Measurements from ENCODE around the gene ARHGAP29.
"Not testable (repeated sequence)": the region's sequence is repeated elsewhere in the genome, so short reads cannot be mapped to it uniquely, and the experiment has no call there.

Gene ARHGAP29

DNA sequence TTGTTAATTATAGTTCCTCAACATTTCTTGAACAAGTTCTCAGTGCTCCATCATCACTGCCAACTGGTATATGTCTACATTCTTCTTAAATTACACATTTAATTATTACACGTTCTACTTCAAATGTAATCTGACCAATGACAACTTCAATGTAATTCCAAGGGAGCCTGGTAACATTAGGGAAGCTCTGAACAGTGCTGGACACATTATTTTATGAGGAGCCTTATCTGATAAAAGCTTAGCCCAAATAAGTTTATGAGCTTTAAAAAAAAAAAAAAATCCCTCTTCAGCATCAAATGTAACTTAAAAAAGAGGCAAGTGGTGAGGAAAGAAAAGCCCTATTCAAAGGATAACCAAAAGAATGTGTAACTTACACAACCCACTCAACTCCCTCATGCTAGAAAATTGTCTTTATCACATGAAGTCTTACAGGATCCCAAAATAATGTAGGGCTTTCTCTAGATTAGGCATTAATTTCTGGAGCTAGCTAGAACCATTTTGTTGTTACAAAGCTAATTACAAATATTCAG lies 81.2 kb downstream of the ARHGAP29 start:
- TF ChIP-seq, protein P1, sequence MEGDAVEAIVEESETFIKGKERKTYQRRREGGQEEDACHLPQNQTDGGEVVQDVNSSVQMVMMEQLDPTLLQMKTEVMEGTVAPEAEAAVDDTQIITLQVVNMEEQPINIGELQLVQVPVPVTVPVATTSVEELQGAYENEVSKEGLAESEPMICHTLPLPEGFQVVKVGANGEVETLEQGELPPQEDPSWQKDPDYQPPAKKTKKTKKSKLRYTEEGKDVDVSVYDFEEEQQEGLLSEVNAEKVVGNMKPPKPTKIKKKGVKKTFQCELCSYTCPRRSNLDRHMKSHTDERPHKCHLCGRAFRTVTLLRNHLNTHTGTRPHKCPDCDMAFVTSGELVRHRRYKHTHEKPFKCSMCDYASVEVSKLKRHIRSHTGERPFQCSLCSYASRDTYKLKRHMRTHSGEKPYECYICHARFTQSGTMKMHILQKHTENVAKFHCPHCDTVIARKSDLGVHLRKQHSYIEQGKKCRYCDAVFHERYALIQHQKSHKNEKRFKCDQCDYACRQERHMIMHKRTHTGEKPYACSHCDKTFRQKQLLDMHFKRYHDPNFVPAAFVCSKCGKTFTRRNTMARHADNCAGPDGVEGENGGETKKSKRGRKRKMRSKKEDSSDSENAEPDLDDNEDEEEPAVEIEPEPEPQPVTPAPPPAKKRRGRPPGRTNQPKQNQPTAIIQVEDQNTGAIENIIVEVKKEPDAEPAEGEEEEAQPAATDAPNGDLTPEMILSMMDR (IDR thresholded peaks at IDR 0.05; ENCODE audit: low read depth, low read length): no peak
- no peak for DNase-seq (ENCODE audit: extremely low read depth, low read depth)

DNA sequence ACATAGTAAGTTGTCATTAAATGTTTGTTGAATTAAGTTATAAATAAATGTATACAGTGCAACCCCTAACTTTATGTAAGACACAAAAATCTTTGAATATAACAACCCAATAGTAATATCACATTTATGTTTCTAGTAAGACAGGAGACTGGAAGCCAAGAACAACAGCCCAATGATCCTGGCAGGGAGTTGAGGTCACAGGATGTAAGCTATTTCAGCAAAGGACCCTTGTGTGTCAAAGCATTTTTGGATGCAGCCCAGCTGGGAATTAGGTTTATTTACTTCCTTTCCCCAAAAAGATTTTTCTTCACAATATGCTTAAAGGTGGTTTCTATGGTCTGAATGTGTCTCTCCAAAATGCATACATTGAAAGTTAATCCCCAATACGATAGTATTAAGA lies 82.4 kb downstream of the ARHGAP29 start:
- TF ChIP-seq, protein P1 (IDR thresholded peaks at IDR 0.05; ENCODE audit: low read depth, low read length): no peak
- DNase-seq (ENCODE audit: extremely low read depth, low read depth): no peak

DNA sequence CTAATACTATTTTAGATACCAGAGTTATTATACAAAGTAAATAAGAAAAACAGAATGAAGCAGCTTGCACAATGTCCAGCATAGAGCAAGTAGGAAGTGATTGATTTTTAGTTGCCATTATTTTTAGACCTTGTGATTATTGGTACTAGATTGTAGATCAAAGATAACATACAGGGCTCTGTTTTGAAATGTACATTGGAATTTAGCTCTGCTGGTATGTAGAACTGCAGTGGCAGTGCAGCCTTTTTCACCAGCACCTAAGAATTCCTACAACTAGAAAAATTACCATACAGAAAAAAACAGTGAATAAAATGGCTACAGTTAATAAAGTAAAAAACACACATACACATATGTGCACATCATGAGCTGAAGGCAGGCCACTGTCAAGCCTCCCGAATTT lies 84.3 kb downstream of the ARHGAP29 start:
- no peak for DNase-seq (ENCODE audit: extremely low read depth, low read depth)
- TF ChIP-seq, protein P1 (IDR thresholded peaks at IDR 0.05; ENCODE audit: low read depth, low read length): no peak

DNA sequence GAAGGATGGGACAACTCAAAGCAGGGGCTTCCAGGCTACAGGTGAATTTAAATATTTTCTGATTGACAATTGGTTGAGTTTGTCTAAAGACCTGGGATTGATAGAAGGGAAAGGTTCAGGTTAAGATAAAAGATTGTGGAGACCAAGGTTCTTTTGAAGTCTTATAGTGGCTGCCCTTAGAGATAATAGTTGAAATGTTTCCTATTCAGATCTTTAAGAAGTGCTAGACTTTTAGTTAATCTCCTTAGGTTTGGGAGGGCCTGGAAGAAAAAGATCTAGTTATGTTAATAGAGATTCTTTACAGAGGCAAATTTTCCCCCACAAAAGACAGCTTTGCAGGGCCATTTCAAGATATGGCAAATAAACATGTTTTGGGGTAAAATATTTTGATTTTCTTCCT lies 88.2 kb downstream of the ARHGAP29 start:
- not testable (repeated sequence) for DNase-seq (ENCODE audit: extremely low read depth, low read depth)

DNA sequence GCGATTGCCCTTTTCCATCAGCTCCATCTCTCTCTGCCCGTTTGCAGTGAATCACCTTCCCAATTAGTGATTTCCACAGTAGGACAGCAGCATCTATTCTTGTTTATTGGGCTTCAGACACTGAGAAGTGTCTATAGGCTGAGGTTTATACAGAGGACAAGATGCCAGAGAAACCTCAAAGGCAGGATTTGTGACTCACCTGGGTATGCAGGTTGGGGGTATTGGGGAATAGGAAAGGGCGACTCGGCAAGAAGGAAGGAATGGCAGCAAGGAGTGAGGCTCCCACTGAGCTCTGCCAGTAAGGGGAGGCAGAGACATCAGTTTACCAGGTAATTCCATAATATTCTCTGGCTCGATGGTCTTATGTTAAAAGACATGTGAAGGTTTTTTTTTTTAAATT lies 91.1 kb downstream of the ARHGAP29 start:
- TF ChIP-seq, protein P1 (IDR thresholded peaks at IDR 0.05; ENCODE audit: low read depth, low read length): no peak
- DNase-seq (ENCODE audit: extremely low read depth, low read depth): no peak

DNA sequence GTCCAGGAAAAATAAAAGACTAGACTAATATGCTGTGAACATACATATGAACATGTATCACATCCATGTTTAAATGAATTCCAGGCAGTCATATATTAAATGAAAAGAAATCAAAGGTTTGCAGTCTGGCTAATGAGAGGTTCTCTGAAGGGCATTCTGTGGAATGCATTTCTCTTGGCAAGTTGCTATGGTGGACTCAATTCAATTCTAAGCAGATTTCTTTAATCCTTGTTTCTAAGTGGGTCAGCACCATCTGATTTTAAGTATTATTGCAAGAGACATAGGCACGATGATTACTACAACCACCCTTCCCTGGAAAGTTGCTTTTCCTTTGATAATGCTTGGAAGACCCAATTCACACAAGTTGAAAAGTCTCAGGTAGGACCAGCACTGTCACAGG lies 92.5 kb downstream of the ARHGAP29 start:
- TF ChIP-seq, protein P1 (IDR thresholded peaks at IDR 0.05; ENCODE audit: low read depth, low read length): no peak
- DNase-seq (ENCODE audit: extremely low read depth, low read depth): no peak

DNA sequence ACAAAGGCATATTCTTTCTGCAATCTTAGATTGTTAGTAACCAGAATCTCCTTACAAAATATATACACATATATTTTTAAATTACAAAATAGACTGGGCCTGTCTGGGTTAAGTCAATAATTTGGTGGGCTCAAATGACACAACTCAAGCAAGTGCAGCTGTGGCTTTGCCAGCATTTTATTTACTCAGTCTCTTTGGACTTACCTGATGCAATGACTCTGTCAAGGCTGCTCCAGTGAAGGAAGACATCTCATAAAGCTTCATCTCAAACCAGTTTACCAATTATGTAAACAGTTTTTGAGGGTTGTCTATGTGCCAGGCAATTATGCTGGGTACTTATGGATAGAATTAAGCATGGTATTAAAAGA lies 93.6 kb downstream of the ARHGAP29 start:
- no peak for DNase-seq (ENCODE audit: extremely low read depth, low read depth)
- TF ChIP-seq, protein P1 (IDR thresholded peaks at IDR 0.05; ENCODE audit: low read depth, low read length): no peak

DNA sequence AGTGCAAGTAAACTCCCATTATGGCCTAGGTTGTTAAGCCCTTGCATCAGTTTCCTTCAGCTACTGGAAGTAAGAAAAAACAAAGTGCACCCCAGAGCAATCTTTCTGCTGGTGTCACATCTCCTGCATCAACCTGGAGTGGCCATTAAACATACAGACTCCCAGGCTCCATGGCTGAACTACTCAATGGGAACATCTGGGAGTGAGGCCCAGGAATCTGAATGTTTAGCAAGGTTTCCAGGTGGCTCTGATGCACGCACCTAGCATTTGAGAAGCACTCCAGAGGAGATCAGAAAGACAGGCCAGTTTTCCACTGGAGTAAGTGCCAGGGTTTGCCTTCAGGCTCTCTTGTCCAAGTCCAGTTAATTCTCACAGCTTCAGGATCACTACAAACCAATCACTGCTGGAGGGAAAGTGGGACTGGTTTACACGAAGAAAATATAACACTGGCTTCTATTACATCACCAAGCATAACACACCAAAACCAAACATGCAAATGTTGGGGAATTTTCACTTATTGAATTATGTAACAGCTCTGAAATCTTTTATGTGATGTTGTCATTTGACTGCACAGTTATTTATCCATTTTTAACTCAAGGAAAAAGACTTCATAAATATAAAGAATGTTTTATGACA lies 94.1 kb downstream of the ARHGAP29 start:
- TF ChIP-seq, protein P1 (IDR thresholded peaks at IDR 0.05; ENCODE audit: low read depth, low read length): no peak
- no peak for DNase-seq (ENCODE audit: extremely low read depth, low read depth)
